Effector CD4-positive, alpha-beta T cell (primary cell): ENCODE data around the gene RPS2.

Experiments
- DNase-seq: peaks from one replicate; pipeline ENCODE4 v3.0.0-alpha.2; 2020

Gene RPS2

GRCh38 chr16:1998852-1999801, 34.5 kb upstream of the RPS2 start:
- DNase-seq: no peak

- DNase-seq: no peak
Measured at GRCh38 chr16:1998360-1998835, 33.8 kb upstream of the RPS2 start.

DNA sequence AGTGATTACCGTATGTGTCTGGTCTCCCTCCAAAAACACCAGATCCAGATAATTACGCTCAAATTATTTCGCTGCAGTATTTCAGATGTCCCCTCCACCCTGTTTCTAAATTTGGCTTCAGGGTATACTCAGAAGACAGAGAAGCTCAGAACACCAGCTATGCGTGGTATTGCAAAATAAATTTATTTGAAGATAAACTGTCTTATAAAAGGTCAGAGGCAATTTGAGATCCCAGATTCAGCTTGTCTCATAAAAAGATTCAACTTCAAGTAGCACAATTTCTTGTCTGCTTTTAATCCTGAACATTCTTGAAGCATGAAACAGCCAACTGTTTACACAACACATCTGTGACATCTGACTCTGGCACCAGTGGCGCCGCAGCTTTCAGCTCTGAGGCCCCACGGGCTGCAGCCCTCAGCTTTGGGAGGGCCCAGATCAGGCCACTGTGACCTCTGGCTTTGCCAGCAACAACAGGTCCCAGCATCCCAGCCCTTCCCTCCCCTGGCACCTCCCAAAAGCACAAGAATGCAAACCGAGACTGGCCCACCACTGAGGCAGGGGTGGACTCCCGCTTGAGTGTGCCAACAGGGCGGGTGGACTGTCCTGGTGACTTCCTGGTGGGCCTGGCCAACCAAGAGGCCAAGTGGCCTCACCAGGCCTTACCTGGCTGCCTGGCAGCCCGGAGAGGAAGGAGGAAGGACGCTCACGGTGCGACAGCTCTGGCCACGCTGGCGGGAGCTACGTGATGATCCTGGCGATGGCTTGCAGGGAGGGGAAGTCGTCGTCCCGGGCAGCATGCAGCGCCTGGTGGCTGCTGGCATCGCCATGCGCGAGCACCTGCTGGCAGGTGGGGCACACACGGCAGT, 33.1 kb upstream of the RPS2 start:
- no peak for DNase-seq

DNA sequence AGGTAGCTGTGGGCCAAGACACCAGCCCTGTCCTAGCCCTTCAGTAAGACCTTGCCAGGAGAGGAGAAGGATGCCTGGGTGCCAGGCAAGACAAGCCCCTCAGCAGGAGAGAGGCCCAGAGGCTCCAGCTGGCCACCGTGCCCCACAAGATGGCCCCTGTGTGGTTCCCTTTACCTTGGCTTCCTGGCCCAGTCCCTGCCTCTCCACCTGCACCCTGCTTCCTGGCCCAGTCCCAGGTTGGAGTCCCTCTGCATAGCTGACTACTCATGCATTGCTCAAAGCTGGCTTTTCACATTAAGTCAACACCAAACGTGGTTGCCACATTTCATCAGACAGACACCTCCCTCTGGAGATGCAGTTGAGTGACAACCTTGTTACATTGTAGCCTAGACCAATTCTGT, 29.1 kb upstream of the RPS2 start:
- DNase-seq: no peak

DNA sequence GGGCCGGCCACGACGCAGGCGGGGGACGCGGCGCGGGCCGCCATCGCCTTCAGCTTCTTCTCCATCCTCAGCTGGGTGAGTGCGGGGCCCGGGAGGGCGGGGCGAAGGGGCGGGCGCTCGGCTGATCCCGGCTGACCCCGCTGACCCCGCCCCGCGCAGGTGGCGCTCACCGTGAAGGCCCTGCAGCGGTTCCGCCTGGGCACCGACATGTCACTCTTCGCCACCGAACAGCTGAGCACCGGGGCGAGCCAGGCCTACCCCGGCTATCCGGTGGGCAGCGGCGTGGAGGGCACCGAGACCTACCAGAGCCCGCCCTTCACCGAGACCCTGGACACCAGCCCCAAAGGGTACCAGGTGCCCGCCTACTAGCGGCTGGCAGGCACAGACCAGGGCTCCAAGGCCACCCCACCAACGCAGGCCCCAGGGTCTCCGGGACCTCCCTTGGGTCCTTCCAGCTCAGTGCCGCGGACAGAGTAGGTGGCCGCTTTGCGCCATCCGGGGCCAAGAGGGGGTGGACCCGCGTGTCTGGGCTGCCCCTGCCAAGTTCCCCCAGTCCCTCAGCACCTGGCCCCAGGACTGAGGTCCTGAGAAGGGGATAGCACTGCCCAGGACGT, 28.2 kb upstream of the RPS2 start:
- no peak for DNase-seq

- DNase-seq: peak; percentile 97
Measured at GRCh38 chr16:1991948-1992703, 27.5 kb upstream of the RPS2 start.

GRCh38 chr16:1991588-1991947, 26.9 kb upstream of the RPS2 start:
- no peak for DNase-seq

- peak; percentile 45 for DNase-seq
Measured at GRCh38 chr16:1991135-1991551, 26.5 kb upstream of the RPS2 start.

DNA sequence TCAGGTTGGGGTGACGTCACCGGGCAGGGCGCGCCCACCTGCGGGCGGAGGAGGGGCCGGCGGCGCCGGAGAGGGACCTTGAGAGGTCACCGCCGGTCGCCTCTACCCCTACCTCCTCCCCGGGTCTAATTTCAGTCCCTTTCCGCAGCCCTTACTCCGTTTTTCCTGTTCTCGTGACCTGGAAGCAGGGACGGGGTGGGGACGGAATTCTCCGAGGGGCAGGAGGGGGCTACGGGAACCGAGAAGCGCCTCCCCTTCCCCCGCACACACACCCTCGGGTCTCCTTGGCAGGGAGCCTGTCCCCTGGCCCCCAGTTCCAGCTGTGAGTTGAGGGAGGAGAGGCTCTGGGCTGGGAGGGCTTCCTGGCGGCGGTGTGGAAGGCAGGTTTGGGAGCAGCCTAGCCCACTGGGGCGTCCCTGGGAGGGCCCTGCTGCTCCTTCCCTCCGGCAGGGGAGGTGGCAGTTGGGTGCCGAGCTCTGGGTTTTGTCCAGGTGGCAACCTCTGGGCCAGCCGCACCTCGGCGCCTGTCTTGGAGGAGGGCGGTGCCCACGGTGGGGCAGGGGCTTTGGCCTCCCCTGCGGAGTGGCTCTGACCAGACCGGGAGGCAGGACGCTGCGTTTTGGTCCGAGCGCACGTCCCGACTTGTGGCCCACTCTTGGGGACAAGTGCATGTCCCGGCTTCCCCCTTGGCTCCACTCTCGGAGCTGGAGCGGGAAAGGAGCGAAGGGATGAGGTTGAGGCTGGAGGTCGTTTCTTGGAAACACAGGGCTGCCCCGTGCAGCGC, 25.9 kb upstream of the RPS2 start:
- no peak for DNase-seq

- no peak for DNase-seq
Measured at GRCh38 chr16:1990101-1990350, 25.4 kb upstream of the RPS2 start.

DNA sequence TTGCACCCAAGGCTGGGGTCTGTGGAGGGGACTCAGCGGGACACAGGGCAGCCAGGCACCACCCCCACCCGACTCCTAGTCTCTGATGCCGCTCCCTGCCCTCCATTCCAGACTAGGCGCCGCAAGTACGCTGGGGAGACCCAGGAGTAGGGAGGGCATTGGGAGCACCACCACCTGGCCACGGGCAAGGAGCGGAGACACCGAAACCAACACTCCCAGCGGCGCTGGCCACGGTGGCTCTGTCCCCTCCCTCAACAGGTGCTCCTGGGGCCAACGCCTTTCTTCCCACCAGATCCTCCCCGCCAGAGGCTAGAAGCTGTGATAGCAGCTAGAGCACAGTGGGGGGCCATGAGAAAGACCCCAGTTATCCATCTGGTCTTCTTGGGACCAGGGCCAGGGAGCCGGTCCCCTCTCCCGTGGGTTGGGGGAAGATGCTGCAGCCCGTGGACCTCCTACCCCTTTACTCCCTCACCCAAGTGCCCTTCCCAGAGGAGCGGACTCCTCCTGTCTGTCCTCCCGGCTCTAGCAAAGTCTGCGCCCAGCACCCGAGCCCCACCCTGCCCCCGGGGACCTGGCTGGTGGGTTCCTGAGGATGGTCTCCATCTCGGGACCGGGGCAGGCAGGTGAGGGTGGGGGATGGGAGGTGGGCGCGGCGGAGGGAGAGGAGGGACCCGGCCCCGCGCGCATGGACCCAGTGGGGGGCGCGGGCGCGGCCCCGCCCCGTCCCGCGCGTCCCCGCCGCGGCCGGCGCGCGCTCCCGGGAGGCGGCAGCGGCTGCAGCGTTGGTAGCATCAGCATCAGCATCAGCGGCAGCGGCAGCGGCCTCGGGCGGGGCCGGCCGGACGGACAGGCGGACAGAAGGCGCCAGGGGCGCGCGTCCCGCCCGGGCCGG, 24.8 kb upstream of the RPS2 start, which contains the start of gene SYNGR3:
SYNGR3 (plus strand) TSS at position 762 of the 892 bp plus-strand sequence. CDS start 133 bp downstream, outside the sequence.
- DNase-seq: no peak

GRCh38 chr16:1987198-1987597, 22.6 kb upstream of the RPS2 start:
- DNase-seq: no peak

GRCh38 chr16:1985466-1986150, 21.0 kb upstream of the RPS2 start:
- no peak for DNase-seq

- no peak for DNase-seq
Measured at GRCh38 chr16:1984347-1985225, 20.0 kb upstream of the RPS2 start.

GRCh38 chr16:1983544-1984346, 19.1 kb upstream of the RPS2 start, which contains the start of gene GFER:
Gene GFER, plus strand, starts transcription at chr16:1984193. Its CDS starts 26 bp downstream, at chr16:1984219.
- peak; percentile 36 for DNase-seq

- no peak for DNase-seq
Measured at GRCh38 chr16:1982991-1983543, 18.4 kb upstream of the RPS2 start.

DNA sequence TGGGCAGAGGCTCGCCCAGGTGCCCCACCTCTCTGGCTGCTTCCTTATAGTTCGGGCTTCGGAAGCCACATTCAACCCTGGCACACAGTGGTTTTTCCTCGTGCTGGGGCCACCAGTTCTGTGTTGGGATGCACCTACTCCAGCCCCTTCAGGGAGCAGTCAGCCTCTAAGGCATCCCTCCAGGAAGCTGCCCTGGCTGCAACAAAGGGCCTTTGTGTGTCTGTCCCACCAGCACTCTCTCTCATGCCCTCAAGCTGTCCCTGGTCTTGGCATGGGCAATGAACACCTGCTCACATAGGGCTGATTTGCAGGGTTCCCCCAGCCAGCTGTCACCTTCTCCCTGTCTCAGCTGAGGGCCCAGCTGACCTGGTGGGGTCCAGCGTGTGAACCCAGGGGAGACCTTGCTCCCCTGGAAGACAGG, 17.4 kb upstream of the RPS2 start:
- no peak for DNase-seq
